HepG2 (cell line): ENCODE results near the gene DOCK2. TPM values are rescaled to one million over a fixed set of nuclear protein-coding genes. Genes with fewer than 3 reads are reported as not detected.

ENCODE experiments used
- ATAC-seq: fragments of 200-7000 bp; cut with Tn5 transposase; 3 replicates; pipeline ENCODE4 v1.9.1; 2020; ENCODE audit warnings: mild to moderate bottlenecking, moderate library complexity
- BruUV-seq: library from RNA; stranded (reverse); fragments of 400-500 nt; replicated peaks from 2 replicates; lab custom pipeline; 2021; lab: Mats Ljungman, UMichigan
- CTCF ChIA-PET: fragments of 300-600 bp; formaldehyde crosslinking; extraction: SDS; loops from one replicate; lab custom pipeline; 2021; ENCODE audit warnings: low total read pairs, inconsistent platforms, low intra/inter-chr PET ratio; lab: Yijun Ruan, JAX
- POLR2A ChIA-PET: fragments of 350-600 bp; sonication (Branson Sonifier 250); formaldehyde crosslinking; loops from one replicate; lab custom pipeline; 2020; ENCODE audit warnings: antibody characterized with exemption, inconsistent platforms; lab: Yijun Ruan, JAX
- DNase-seq: peaks from one replicate; pipeline ENCODE4 v3.0.0-alpha.2; 2015; ENCODE audit warnings: low spot score
- FAIRE-seq: peaks from 3 replicates; lab custom pipeline; 2011; peaks lifted over from hg19 to GRCh38; lab: Jason Lieb, UNC
- H2AFZ ChIP-seq: one replicate; pipeline ENCODE4 v1.6.1; 2011; ENCODE audit warnings: low read length, inconsistent platforms
- H3K27ac ChIP-seq: fragments of 300-600 bp; 3 replicates; pipeline ENCODE4 v1.8.0; 2011; ENCODE audit warnings: mixed run types, mild to moderate bottlenecking, mixed read lengths, low read length, inconsistent platforms; ENCODE audit not compliant: insufficient read depth; ENCODE audit errors: extremely low read length
- H3K27me3 ChIP-seq, 2 experiments: fragments of 200-600 bp in 1 of 2; 2 replicates in 1 of 2; 3 replicates in 1 of 2; pipeline versions ENCODE4 v1.6.0 to v1.8.0; 2011; ENCODE audit warnings: low read length in 2 of 2, mild to moderate bottlenecking in 2 of 2, moderate library complexity in 2 of 2, inconsistent platforms in 1 of 2; ENCODE audit not compliant: insufficient read depth in 2 of 2, control insufficient read depth in 1 of 2
- H3K36me3 ChIP-seq, 2 experiments: fragments of 200-600 bp in 1 of 2; replicated peaks in 1 of 2; 2 replicates in 1 of 2; 3 replicates in 1 of 2; pipeline versions ENCODE4 v1.5.1 to v1.8.0; 2011; ENCODE audit warnings: low read length in 2 of 2, inconsistent platforms in 1 of 2; ENCODE audit not compliant: insufficient read depth in 2 of 2, control insufficient read depth in 1 of 2
- H3K4me1 ChIP-seq: 2 replicates; pipeline ENCODE4 v1.5.1; 2012; ENCODE audit warnings: low read length, inconsistent platforms; ENCODE audit not compliant: insufficient read depth
- H3K4me2 ChIP-seq: 2 replicates; pipeline ENCODE4 v1.6.0; 2011; ENCODE audit warnings: low read depth, low read length, inconsistent platforms
- H3K4me3 ChIP-seq, 3 experiments: fragments of 200-600 bp in 1 of 3; sonication (generic), shearing (Covaris generic) in 1 of 3; replicated peaks in 1 of 3; 2 replicates each; pipeline ENCODE4 v1.5.1; 2011 to 2016; ENCODE audit warnings: low read length in 3 of 3, inconsistent platforms in 2 of 3, low read depth in 2 of 3, mild to moderate bottlenecking in 2 of 3, control low read depth in 1 of 3, mixed read lengths in 1 of 3; ENCODE audit not compliant: insufficient read depth in 1 of 3
- H3K79me2 ChIP-seq: one replicate; pipeline ENCODE4 v1.6.1; 2011; ENCODE audit warnings: low read length, inconsistent platforms; ENCODE audit not compliant: insufficient read depth
- H3K9ac ChIP-seq: 2 replicates; pipeline ENCODE4 v1.6.0; 2011; ENCODE audit warnings: mild to moderate bottlenecking, low read depth, low read length, inconsistent platforms; ENCODE audit not compliant: insufficient read depth
- H3K9me3 ChIP-seq: 2 replicates; pipeline ENCODE4 v1.5.1; 2012; ENCODE audit warnings: mild to moderate bottlenecking, low read length
- H4K20me1 ChIP-seq: 2 replicates; pipeline ENCODE4 v1.6.0; 2011; ENCODE audit warnings: inconsistent platforms, mild to moderate bottlenecking, low read length, moderate library complexity; ENCODE audit not compliant: insufficient read depth
- CEBPB ChIP-seq: IDR thresholded peaks from 2 replicates; pipeline ENCODE4 v1.6.1; 2011; ENCODE audit warnings: low read depth, low read length, improper control_type of control experiment, borderline replicate concordance
- FOXA3 ChIP-seq: IDR thresholded peaks from 2 replicates; pipeline ENCODE4 v1.6.1; 2016; ENCODE audit warnings: missing genetic modification reagents, missing compliant biosample characterization
- KDM5A ChIP-seq: fragments of 200-600 bp; sonication (generic); IDR thresholded peaks from 2 replicates; pipeline ENCODE4 v1.7.0; 2018; ENCODE audit warnings: antibody characterized with exemption, mild to moderate bottlenecking, low read length, borderline replicate concordance
- ZNF138 ChIP-seq: sonication (generic); formaldehyde crosslinking; IDR thresholded peaks from 2 replicates; pipeline ENCODE4 v1.5.0; 2020; ENCODE audit warnings: mild to moderate bottlenecking, low read depth, missing genetic modification reagents
- ZNF333 ChIP-seq: sonication (generic); formaldehyde crosslinking; IDR thresholded peaks from 2 replicates; pipeline ENCODE4 v1.4.0; 2020; ENCODE audit warnings: mild to moderate bottlenecking, missing genetic modification reagents, borderline replicate concordance
- ZNF550 ChIP-seq: sonication (generic); formaldehyde crosslinking; IDR thresholded peaks from 2 replicates; pipeline ENCODE4 v1.4.0; 2020; ENCODE audit warnings: mild to moderate bottlenecking, missing genetic modification reagents, borderline replicate concordance
- WGBS: methylation state at CpG from one replicate; pipeline ENCODE4 v1.1.6; 2017; ENCODE audit warnings: low lambda C conversion rate; 5-methylcytosine and 5-hydroxymethylcytosine counted together
- in situ Hi-C: cut with HindIII; loops from 2 replicates; pipeline ENCODE4 v1.10.0; 2017; ENCODE audit warnings: low pct_unique_long_range_greater_than_20kb; ENCODE audit not compliant: extremely low pct_ligation_motif_present
- intact Hi-C: fragments of 100-400 bp; cut with micrococcal nuclease; formaldehyde crosslinking; loops from one replicate; pipeline ENCODE4 v1.10.0; 2022; ENCODE audit not compliant: unreplicated experiment
- polyA plus RNA-seq, 8 experiments: library from polyadenylated mRNA; depleted of rRNA in 3 of 8; stranded (reverse) in 7 of 8; unstranded in 1 of 8; fragments of >200 nt; fragmentation: Illumina TruSeq in 4 of 8; extraction: Trizol in 4 of 8; gene quantifications; 2 replicates each; pipeline versions ENCODE4 v1.2.1 to v1.2.3, GENCODE V29; 2011 to 2016; ENCODE audit warnings: low read depth in 4 of 8, missing spikeins in 1 of 8, mixed read lengths in 1 of 8; ENCODE audit not compliant: insufficient read depth in 1 of 8
- total RNA-seq, 5 experiments: library from RNA; depleted of rRNA; stranded (reverse); fragments of >200 nt; fragmentation: Illumina TruSeq; extraction: Trizol; gene quantifications; 2 replicates each; pipeline ENCODE4 v1.2.3, GENCODE V29; 2016; ENCODE audit warnings: low read depth in 1 of 5
- TF ChIP-seq, protein P1 (sequence below): sonication (generic); formaldehyde crosslinking; IDR thresholded peaks from 2 replicates; pipeline ENCODE4 v1.5.0; 2020; ENCODE audit warnings: mild to moderate bottlenecking, missing genetic modification reagents

DOCK2 gene
- total and polyA plus RNA-seq, 2 of the 13 experiments (the other 11 are each of a cell fraction or from before 2014, with no cell fraction given) = not detected

DNA sequence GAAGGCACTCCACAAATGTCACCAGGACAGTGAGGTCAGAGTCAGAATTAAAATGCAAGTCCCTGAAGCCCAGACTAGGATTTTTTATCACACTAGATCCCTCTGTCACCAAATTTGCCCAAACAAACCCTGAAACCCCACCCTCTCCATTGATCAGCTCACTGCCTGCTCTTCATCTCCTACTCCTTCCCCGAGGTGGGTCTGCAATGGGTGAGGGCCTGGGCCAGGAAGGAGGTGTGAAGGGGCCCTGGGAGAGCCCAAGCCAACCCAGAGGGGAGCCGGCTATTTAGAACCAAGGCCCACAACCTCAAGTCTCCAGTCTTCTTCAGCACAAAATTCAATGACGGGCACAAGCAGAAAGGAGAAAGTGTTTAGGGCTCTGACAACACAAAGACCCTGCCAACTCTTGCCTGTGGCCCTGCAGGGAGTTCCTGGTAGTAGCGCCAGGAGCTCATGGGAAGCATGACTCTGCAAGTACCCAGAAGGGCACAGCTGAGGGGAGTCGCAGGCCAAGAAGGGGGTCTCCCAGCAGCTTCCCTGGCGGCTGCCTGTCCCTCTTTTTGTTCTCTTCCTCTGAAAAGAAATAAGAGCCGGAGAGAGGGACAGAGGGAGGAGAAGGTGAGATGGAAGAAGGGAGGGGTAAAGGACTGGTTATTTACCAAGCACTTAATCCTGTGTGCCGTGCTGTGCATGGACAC, 474.2 kb downstream of the DOCK2 start (continued):
- no peak for TF ChIP-seq KDM5A

DNA sequence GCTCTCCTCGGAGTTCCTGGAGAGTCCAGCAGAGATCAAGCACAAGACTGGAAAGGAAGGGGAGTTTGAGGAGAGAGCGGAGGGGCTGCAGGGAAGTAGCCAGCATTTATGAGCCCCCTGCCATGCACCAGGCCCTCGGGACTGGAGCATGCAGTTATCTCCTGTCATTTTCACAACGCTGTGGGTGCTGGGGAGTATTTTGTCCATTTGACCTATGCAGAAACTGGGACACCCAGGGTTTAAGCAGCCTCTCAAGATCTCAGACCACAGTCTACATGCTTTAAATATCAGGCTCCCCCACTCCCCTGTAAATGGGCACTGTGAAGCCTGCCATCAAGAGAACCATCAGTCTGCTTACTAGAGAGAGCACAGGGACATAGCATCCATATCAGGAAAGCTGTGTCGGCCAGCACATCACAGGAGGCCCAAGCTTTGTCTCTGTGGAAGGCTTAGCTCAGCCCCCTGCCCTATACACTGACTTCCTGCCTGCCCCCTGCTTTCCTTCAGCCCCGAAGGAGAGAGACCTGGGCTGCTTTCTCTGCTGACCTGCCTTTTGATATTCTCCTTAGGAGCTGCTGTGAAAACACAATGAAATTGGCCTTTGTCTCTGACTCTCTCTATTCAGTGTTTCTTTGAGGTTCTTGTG, 475.9 kb downstream of the DOCK2 start:
- FAIRE-seq = no peak
- no TSS peak for BruUV-seq
- Histone ChIP-seq H3K4me2 (no peak overlapping the region), H3K27me3 (no peaks in the 10 kb centered on the region; a peak in 1 of 5 replicates), H3K36me3 (no peaks in the 10 kb centered on the region), H3K4me1 (no peaks in the 10 kb centered on the region), H2AFZ (no peak overlapping the region), H3K27ac (no peak overlapping the region), H3K4me3 (no peak overlapping the region), H3K79me2 (no peaks in the 10 kb centered on the region), H3K9ac (no peak overlapping the region), H3K9me3 (no peaks in the 10 kb centered on the region), H4K20me1 (no peaks in the 10 kb centered on the region)
- no peak for ATAC-seq
- DNase-seq = no peak
- intact Hi-C loops (no loop called here), in situ Hi-C loops (no loop called here)
- CTCF ChIA-PET = no interaction called here
- TF ChIP-seq, protein P1, sequence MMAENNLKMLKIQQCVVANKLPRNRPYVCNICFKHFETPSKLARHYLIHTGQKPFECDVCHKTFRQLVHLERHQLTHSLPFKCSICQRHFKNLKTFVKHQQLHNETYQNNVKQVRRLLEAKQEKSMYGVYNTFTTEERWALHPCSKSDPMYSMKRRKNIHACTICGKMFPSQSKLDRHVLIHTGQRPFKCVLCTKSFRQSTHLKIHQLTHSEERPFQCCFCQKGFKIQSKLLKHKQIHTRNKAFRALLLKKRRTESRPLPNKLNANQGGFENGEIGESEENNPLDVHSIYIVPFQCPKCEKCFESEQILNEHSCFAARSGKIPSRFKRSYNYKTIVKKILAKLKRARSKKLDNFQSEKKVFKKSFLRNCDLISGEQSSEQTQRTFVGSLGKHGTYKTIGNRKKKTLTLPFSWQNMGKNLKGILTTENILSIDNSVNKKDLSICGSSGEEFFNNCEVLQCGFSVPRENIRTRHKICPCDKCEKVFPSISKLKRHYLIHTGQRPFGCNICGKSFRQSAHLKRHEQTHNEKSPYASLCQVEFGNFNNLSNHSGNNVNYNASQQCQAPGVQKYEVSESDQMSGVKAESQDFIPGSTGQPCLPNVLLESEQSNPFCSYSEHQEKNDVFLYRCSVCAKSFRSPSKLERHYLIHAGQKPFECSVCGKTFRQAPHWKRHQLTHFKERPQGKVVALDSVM = no peak
- no peak for TF ChIP-seq ZNF333
- TF ChIP-seq ZNF138 (CRISPR knock-in tag) = no peak
- TF ChIP-seq FOXA3 (CRISPR knock-in tag) = no peak
- no peak for TF ChIP-seq CEBPB
- TF ChIP-seq ZNF550 (CRISPR knock-in tag) = no peak
- POLR2A ChIA-PET = no interaction called here
- 20% methylated on average over 6 of the region's 6 CpGs for WGBS
